GM18508 (cell line): ENCODE measurements around the gene DPPA5.
"Not testable (repeated sequence)": the region's sequence is repeated elsewhere in the genome, so short reads cannot be mapped to it uniquely, and the experiment has no call there.

Source experiments
- ATAC-seq: cut with Tn5 transposase; IDR thresholded peaks from one replicate; pipeline ENCODE4 v1.9.1; 2021; ENCODE audit warnings: moderate number of reproducible peaks; ENCODE audit not compliant: insufficient read depth, unreplicated experiment

The DPPA5 gene

GRCh38 chr6:73353636-73354593 lies at the start of gene DPPA5:
TSS of gene DPPA5 (minus strand) at chr6:73354276. CDS start at chr6:73354225, 51 bp downstream.
- no peak for ATAC-seq

DNA sequence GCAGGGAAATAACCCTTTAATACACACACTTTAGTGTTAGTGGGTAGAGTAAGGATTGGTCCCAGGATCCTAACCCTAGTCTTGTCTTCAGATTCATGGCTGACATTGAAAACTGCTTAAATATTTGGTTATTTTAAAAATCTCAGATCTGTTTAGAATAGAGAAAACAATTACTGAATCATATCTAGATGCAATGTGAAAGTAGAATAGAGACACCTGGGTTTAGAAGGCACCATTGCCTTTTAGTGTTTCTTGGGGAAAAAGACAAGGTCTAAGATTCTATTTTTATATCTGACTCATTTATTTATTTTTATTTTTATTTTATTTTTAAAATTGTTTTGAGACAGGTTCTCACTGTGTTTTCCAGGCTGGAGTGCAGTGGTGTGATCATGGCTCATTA lies 46.6 kb upstream of the DPPA5 start:
- ATAC-seq: no peak

DNA sequence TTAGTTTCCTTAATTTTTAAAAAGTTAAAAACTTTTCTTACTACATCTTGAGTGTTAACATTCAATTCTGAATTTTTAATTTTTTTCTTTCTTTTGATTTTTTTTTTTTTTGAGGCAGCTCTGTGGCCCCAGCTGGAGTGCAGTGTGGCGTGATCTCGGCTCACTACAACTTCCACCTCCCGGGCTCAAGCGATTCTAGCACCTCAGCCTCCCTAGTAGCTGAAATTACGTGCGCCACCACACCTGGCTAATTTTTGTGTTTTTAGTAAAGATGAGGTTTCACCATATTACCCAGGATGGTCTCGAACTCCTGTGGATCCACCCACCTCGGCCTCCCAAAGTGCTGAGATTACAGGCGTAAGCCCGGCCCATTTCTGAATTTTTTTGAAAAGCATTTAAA lies 41.8 kb upstream of the DPPA5 start:
- ATAC-seq: no peak

- no peak for ATAC-seq
These were observed 40.7 kb upstream of the DPPA5 start, which contains the start of gene DDX43 for GRCh38 chr6:73394577-73395354. TSS of gene DDX43 (plus strand) at chr6:73394828. CDS start at chr6:73394906, 78 bp downstream.

DNA sequence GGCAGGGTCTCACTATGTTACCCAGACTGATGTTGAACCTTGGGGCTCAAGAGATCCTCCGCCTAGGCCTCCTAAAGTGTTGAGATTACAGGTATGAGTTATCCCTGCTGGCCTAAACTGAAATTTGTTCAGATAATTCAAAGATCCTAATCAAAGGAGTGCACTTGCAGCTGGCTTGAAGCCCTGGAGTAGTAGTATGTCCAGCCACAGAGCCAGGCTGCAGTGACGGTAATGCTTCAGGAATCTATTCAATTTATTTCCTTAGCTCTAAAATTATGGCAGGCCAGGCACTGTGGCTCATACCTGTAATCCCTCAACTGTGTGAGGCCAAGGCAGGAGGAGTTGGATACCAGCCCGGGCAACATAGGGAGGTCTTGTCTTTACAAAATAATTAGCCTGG lies 39.2 kb upstream of the DPPA5 start:
- ATAC-seq: no peak

- not testable (repeated sequence) for ATAC-seq
These were observed 38.1 kb upstream of the DPPA5 start for GRCh38 chr6:73392188-73392587.

DNA sequence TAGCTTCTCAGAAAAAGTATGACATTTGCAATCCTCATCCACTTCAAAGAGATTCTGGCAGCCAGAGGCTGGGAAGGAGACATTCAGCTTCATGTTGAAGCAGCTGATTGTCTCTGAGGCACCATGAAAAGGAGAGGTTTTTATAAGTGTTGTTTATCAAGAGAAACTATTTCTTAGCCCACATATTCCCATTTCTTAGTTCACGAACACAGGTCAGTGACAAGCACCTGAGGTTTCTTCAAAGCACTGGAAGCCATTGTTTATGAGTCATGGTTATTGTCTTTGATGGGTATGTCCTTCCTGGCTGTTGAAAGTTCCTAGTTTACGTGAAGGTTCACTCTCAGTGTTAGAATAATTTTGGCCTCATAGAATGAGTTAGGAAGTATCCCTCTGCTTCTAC lies 37.6 kb upstream of the DPPA5 start:
- ATAC-seq: no peak

DNA sequence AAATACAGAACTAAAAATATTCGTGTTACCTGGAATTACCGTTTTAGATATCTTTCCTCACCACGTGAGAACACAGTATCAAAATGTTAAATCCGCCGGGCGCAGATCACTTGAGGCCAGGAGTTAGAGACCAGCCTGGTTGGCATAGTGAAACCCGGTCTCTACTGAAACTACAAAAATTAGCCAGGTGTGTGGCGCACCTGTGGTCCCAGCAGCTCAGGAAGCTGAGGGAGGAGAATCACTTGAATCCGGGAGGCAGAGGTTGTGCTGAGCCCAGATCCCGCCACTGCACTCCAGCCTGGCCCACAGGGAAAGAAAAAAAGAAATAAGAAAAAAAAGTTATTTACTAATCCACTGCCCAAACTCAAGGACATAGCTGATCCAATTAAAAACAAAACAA lies 35.8 kb upstream of the DPPA5 start:
- ATAC-seq: no peak

GRCh38 chr6:73388800-73389512 lies 34.9 kb upstream of the DPPA5 start:
- ATAC-seq: peak; percentile 59

GRCh38 chr6:73388433-73388799 lies 34.3 kb upstream of the DPPA5 start:
- ATAC-seq: peak; percentile 24

DNA sequence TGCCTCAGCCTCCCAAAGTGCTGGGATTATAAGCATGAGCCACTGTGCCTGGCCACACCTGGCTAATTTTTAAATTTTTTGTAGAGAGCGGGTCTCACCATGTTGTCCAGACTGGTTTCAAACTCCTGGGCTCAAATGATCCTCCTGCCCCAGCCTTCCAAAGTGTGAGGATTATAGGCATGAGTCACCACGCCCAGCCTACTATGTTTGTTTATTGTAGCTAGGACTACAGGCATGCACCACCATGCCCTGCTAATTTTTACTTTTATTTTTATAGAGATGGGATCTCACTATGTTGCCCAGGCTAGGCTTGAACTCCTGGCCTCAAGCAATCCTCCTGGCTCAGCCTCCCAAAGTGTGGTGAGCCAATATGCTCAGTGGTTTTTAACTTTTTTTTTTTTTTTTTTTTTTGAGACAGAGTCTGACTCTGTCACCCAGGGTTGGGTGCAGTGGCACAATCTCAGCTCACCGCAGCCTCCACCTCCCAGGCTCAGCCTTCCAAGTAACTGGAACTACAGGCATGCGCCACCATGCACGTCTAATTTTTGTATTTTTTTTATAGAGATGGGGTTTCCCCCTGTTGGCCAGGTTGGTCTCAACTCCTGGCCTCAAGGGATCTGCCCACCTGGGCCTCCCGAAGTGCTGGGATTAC lies 28.5 kb upstream of the DPPA5 start:
- ATAC-seq: no peak

- not testable (repeated sequence) for ATAC-seq
These were observed 27.5 kb upstream of the DPPA5 start for GRCh38 chr6:73381531-73381930.

DNA sequence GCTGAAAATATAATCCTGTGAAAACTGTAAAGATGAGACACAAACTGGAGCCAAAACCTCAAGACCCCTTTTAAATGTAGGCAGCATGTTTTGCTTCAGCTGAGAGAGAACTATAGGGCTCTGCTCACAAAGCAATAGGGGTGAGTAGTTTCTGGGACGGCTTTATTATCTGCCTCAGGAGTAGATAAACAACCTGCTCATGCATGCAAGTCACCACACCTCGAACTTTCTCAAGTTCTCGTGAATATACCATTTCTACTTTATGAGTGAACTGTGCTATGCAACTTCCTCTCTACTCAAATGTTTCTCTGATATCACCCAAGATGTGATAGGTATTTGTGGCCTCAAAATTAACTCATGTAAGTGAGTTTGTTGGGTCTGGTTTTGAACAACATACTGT lies 23.1 kb upstream of the DPPA5 start:
- no peak for ATAC-seq

DNA sequence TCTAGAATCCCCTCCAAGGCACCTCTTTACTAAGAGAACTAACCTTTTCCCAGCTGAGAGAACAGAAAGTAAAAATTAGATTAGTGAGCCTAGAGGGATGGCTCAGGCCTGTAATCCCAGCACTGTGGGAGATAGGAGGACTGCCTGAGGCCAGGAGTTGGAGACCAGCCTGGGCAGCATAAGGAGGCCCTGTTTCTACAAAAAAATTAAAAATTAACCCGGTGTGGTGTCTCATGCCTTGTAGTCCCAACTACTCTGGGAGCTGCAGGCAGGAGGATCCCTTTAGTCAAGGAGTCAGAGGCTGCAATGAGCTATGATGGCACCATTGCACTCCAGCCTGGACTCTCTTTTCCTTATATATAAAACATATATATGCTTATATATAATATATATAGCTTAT lies 21.1 kb upstream of the DPPA5 start:
- no peak for ATAC-seq

- no peak for ATAC-seq
These were observed 18.4 kb upstream of the DPPA5 start for GRCh38 chr6:73372516-73372915.

DNA sequence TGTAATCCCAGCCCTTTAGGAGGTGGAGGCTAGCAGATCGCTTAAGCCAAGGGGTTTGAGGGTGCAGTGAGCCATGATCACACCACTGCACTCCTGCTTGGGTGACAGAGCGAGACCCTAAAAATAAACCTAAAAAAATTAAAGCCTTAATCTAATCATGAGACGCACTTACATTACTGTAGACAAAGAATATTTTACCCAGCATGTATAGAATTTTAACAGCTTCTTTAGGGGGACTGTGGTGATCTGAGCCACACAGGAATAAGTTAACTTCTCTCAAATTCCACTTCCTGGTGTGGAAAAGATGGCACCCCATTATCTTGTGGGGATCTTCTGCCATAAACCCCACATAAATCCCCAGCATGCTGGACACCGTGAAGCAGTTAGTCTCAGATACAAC lies 17.9 kb upstream of the DPPA5 start:
- ATAC-seq: no peak

- no peak for ATAC-seq
These were observed 15.5 kb upstream of the DPPA5 start, which contains the start of gene OOEP for GRCh38 chr6:73369563-73369962. TSS of gene OOEP (minus strand) at chr6:73369897. CDS start at chr6:73369792, 105 bp downstream.

DNA sequence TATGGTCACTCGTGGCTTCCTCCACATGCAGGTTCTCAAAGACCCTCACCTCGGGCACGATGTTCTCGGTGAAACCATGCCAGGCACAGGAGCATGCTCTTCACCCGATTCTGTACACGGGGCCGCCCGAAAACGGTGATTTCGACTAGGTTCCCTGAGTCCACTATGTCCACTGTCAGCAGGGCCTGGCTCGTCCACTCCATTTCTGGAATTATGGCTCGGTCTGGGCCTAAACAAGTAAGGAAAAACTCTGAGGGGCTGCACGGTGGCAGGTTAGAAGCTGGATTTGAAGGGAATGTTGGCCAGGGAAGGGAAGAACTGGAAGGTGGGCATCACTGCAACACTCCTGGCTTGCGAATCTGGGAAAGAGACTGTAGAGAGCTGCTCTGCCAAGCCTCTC lies 15.1 kb upstream of the DPPA5 start:
- ATAC-seq: no peak

- no peak for ATAC-seq
These were observed 14.6 kb upstream of the DPPA5 start for GRCh38 chr6:73368675-73369074.

- no peak for ATAC-seq
These were observed 13.8 kb upstream of the DPPA5 start for GRCh38 chr6:73367761-73368355.
